ENCODE data around the gene SF1.

DNA sequence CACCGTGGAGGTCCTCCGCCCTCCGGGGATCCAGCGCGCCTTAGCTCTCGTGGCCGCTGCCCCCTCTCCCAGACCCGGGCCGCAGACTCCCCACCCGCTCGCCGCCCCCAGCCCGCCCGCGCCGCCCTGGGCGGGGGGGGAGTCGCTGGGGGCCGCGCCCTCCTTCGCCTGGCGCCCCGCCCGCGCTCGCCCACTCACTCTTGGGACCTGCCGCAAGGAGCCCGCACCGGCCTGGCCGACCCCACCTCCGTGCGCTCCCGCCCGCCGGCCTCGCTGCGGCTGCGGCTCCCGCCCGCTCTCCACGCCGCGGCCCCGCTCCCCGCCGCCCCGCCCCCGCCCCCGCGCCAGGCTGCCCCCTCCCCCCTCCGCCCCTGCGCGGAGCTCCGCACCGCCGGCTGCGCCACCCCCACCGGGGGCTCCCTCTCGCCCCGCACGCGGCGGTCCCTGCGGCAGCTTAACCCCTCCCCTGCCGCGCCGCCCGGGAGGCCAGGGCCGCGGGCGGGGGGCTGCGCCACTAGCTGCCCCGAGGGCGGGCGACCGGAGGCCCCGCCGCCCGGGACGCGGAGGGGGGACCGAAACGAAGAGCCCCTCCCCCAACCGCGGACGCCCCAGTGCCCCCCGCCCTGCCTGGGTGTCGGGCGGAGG lies 33.7 kb downstream of the SF1 start:
- TF ChIP-seq, protein P1, sequence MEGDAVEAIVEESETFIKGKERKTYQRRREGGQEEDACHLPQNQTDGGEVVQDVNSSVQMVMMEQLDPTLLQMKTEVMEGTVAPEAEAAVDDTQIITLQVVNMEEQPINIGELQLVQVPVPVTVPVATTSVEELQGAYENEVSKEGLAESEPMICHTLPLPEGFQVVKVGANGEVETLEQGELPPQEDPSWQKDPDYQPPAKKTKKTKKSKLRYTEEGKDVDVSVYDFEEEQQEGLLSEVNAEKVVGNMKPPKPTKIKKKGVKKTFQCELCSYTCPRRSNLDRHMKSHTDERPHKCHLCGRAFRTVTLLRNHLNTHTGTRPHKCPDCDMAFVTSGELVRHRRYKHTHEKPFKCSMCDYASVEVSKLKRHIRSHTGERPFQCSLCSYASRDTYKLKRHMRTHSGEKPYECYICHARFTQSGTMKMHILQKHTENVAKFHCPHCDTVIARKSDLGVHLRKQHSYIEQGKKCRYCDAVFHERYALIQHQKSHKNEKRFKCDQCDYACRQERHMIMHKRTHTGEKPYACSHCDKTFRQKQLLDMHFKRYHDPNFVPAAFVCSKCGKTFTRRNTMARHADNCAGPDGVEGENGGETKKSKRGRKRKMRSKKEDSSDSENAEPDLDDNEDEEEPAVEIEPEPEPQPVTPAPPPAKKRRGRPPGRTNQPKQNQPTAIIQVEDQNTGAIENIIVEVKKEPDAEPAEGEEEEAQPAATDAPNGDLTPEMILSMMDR (IDR thresholded peaks at IDR 0.05): no peak
- TF ChIP-seq EZH2phosphoT487 (IDR thresholded peaks at IDR 0.05): no peak
- TF ChIP-seq EZH2 (IDR thresholded peaks at IDR 0.05): no peak

Data from neural progenitor cell (in vitro differentiated cells).